Nephron (organoid): ENCODE data around the gene NIT2.
"Not testable (repeated sequence)": the region's sequence is repeated elsewhere in the genome, so short reads cannot be mapped to it uniquely, and the experiment has no call there.

Experiments
- H3K27ac Mint-ChIP-seq, 3 experiments: 2 replicates each; pipeline ENCODE4 v1.8.0; 2020; ENCODE audit warnings: mixed read lengths in 3 of 3, mild to moderate bottlenecking in 2 of 3, moderate library complexity in 1 of 3
- H3K27me3 Mint-ChIP-seq: 2 replicates; pipeline ENCODE4 v1.8.0; 2021; ENCODE audit warnings: low read depth, mild to moderate bottlenecking, moderate library complexity, mixed read lengths
- H3K36me3 Mint-ChIP-seq: 2 replicates; pipeline ENCODE4 v1.8.0; 2020; ENCODE audit warnings: low read depth, mixed read lengths
- H3K4me1 Mint-ChIP-seq: 2 replicates; pipeline ENCODE4 v1.8.0; 2020; ENCODE audit warnings: mixed read lengths
- H3K4me3 Mint-ChIP-seq, 3 experiments: 2 replicates each; pipeline ENCODE4 v1.8.0; 2020; ENCODE audit warnings: mild to moderate bottlenecking in 3 of 3, mixed read lengths in 3 of 3, moderate library complexity in 2 of 3
- H3K9me3 Mint-ChIP-seq: 2 replicates; pipeline ENCODE4 v1.8.0; 2020; ENCODE audit warnings: mixed read lengths
- CTCF ChIP-seq, 3 experiments: fragments of 200-600 bp; sonication (generic); IDR thresholded peaks; one replicate each; pipeline ENCODE4 v1.5.0; 2021; ENCODE audit warnings: antibody characterized with exemption in 3 of 3; ENCODE audit not compliant: unreplicated experiment in 3 of 3

Gene NIT2

GRCh38 chr3:100319951-100320350 is 14.6 kb upstream of the NIT2 start:
- H3K9me3 Mint-ChIP-seq, result no peaks in the 10 kb centered on the region
- H3K27ac Mint-ChIP-seq, result no peak overlapping the region
- no peaks in the 10 kb centered on the region for H3K4me1 Mint-ChIP-seq
- TF ChIP-seq CTCF (IDR thresholded peaks at IDR 0.05; ENCODE audit: unreplicated experiment in 3 of 3), result no peak
- no peaks in the 10 kb centered on the region for H3K27me3 Mint-ChIP-seq
- H3K36me3 Mint-ChIP-seq, result peaks cover 6% of the 10 kb centered on the region
- H3K4me3 Mint-ChIP-seq, result no peak overlapping the region

- H3K27ac Mint-ChIP-seq, result no peak overlapping the region
- peaks cover 11% of the 10 kb centered on the region for H3K9me3 Mint-ChIP-seq
- no peaks in the 10 kb centered on the region for H3K27me3 Mint-ChIP-seq
- TF ChIP-seq CTCF (IDR thresholded peaks at IDR 0.05; ENCODE audit: unreplicated experiment in 3 of 3), result no peak
- H3K36me3 Mint-ChIP-seq, result peaks cover 26% of the 10 kb centered on the region
- H3K4me1 Mint-ChIP-seq, result no peaks in the 10 kb centered on the region
- H3K4me3 Mint-ChIP-seq, result no peak overlapping the region
These were observed 10.5 kb upstream of the NIT2 start for GRCh38 chr3:100324044-100324443.

GRCh38 chr3:100325827-100326226 is 8.7 kb upstream of the NIT2 start:
- no peaks in the 10 kb centered on the region for H3K27me3 Mint-ChIP-seq
- no peak overlapping the region for H3K4me3 Mint-ChIP-seq
- TF ChIP-seq CTCF (IDR thresholded peaks at IDR 0.05; ENCODE audit: unreplicated experiment in 3 of 3), result no peak
- H3K4me1 Mint-ChIP-seq, result no peaks in the 10 kb centered on the region
- H3K27ac Mint-ChIP-seq, result no peak overlapping the region
- peaks cover 11% of the 10 kb centered on the region for H3K9me3 Mint-ChIP-seq
- H3K36me3 Mint-ChIP-seq, result peaks cover 20% of the 10 kb centered on the region

- not testable (repeated sequence) for H3K27ac Mint-ChIP-seq, H3K4me1 Mint-ChIP-seq, H3K27me3 Mint-ChIP-seq, H3K4me3 Mint-ChIP-seq
- H3K9me3 Mint-ChIP-seq, result peaks cover 11% of the 10 kb centered on the region
- H3K36me3 Mint-ChIP-seq, result peaks cover 20% of the 10 kb centered on the region
These were observed 7.2 kb upstream of the NIT2 start for GRCh38 chr3:100327377-100327776.

GRCh38 chr3:100329800-100330489 is 4.6 kb upstream of the NIT2 start:
- H3K9me3 Mint-ChIP-seq, result peaks cover 11% of the 10 kb centered on the region
- no peak overlapping the region for H3K27ac Mint-ChIP-seq
- H3K4me3 Mint-ChIP-seq, result no peak overlapping the region
- peaks cover under 1% of the 10 kb centered on the region for H3K4me1 Mint-ChIP-seq
- no peak for TF ChIP-seq CTCF (IDR thresholded peaks at IDR 0.05; ENCODE audit: unreplicated experiment in 3 of 3)
- H3K36me3 Mint-ChIP-seq, result peaks cover 20% of the 10 kb centered on the region
- no peaks in the 10 kb centered on the region for H3K27me3 Mint-ChIP-seq

- no peak for TF ChIP-seq CTCF (IDR thresholded peaks at IDR 0.05; ENCODE audit: unreplicated experiment in 3 of 3)
- Mint-ChIP-seq H3K4me1 (peaks cover 7% of the 10 kb centered on the region), H3K36me3 (peaks cover 19% of the 10 kb centered on the region), H3K9me3 (peaks cover 11% of the 10 kb centered on the region), H3K4me3 (no peak overlapping the region), H3K27me3 (no peaks in the 10 kb centered on the region), H3K27ac (no peak overlapping the region)
These were observed 3.9 kb upstream of the NIT2 start for GRCh38 chr3:100330651-100331050.
